ENCODE measurements around the gene DIP2B. TPM values are rescaled to one million over a fixed set of nuclear protein-coding genes. Genes with fewer than 3 reads are reported as not detected.

DIP2B gene
- total RNA-seq, 1 donor from 2014 or later, result 22.6 TPM

GRCh38 chr12:50725011-50725942, 220.5 kb downstream of the DIP2B start:
- peak in 1 of 2 donors; percentile 74 for DNase-seq (ENCODE audit: low read depth in 2 of 2)

GRCh38 chr12:50727466-50727865, 222.7 kb downstream of the DIP2B start:
- DNase-seq (ENCODE audit: low read depth in 2 of 2), result no peak

- DNase-seq (ENCODE audit: low read depth in 2 of 2), result no peak
Observed at GRCh38 chr12:50728417-50728816, 223.6 kb downstream of the DIP2B start.

GRCh38 chr12:50728841-50729240, 224.1 kb downstream of the DIP2B start:
- no peak for DNase-seq (ENCODE audit: low read depth in 2 of 2)

DNA sequence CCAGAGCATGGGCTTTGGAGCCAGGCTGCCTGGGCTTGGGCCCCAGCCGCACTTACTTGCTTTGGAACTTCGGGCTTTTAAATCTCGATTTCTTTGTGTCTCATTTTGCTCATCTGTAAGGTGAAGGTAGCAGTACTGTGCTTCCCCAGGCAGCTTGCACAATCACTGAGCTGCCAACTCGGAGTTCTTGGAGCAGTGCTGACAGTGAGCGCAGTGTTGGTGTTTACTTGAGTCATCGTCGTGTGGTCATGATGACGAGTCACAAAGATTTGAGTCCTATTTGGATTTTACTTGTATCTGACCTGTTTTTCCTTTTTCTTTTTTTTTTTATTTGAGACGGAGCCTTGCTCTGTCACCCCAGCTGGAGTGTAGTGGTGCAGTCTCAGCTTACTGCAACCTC, 227.8 kb downstream of the DIP2B start:
- peak in 1 of 2 donors; percentile 60 for DNase-seq (ENCODE audit: low read depth in 2 of 2)

DNA sequence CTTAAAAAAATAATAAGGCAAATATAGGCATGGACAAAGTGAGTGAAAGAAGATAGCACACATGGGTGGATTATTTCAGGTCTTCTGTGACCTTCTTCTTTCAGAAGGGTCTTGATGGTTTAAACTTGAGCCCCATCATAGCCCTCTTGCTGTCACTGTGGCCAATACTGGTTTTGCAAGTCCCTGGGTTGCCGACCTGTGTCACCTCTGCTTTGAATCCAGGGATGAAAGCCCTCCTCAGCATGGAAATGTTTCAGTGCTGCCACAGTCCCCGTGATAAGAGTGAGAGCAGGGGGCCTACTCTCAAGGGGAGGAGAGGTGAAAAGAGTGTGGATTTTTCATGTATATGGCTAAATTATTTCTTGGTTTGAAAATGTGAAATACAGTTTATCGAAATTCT, 228.9 kb downstream of the DIP2B start:
- no peak for DNase-seq (ENCODE audit: low read depth in 2 of 2)

DNA sequence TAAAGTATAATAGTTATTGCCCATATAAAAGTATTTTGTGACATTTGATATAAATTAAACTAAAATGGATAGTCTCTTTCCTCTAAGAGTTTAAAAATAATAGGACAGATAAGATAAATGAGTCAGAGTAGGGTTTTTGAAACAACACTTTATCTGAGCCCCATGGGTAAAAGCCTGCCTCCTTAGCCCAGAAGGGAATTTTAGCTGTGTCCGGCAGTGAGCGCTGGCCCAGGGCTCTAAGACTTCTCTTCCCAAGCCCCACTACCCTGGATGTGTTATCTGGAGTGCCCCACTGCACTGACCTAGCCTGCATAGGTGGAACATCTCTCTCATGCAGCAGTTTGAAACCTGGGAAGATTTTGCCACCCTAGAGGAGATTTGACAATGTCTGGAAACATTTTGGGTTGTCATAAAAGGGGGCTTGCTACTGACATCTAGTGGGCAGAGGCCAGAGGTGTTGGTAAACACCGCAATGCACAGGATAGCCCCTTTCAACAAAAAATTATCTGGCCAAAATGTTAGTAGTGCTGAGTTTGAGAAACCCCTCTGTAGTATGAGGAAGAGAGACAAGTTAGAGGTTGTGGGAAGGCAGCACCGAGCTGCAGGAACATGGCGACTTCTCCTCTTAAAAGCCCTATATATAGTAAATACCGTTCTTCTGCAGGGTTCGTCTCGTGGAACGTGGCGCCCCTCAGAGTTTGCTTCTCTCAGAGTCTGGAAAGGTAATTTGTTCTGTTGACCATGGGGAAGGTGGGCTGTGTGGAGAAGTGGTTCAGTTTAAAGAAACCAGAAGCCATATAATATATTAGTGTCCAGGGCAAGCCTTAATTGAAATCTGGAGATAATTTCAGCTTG, 229.9 kb downstream of the DIP2B start:
- peak; percentile 49 to 62 for DNase-seq (ENCODE audit: low read depth in 2 of 2)

DNA sequence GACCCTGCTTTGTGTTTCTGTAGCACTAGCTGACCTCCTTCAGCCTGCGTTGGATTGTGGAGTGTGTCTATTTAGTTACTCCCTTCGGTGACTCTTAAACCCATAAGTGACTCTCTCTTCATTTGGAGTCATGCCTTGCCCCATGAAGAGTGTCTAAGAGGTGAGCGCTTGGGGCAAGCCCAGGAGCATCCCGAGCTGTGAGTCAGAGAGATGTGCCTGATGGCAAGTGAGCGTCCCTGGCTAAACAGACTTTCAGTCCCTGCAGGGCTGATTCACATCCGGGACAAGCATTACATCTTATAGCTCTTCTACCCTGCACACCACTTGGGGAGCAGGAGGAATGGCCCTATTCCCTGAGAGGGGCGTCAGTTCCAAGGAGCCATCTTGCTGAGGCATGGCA, 234.8 kb downstream of the DIP2B start:
- no peak for DNase-seq (ENCODE audit: low read depth in 2 of 2)

- DNase-seq (ENCODE audit: low read depth in 2 of 2), result peak in 1 of 2 donors; percentile 48
Observed at GRCh38 chr12:50740307-50740706, 235.5 kb downstream of the DIP2B start.

DNA sequence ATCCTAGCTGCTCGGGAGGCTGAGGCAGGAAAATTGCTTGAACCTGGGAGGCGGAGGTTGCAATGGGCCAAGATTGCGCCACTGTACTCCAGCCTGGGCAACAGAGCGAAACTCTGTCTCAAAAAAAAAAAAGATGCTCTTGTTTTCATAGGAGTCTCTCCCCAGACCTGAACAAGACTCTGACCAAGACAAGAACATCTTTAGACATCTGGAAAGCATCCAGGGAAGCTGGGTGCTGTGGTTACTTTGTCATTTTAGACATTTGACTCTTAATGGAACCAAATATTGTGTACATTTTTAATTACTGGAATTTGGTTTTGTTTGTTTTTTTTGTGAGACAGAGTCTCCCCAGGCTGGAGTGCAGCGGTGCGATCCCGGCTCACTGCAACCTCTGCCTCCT, 238.0 kb downstream of the DIP2B start:
- no peak for DNase-seq (ENCODE audit: low read depth in 2 of 2)

- peak in 1 of 2 donors; percentile 62 for DNase-seq (ENCODE audit: low read depth in 2 of 2)
Observed at GRCh38 chr12:50745861-50746260, 241.1 kb downstream of the DIP2B start.

- DNase-seq (ENCODE audit: low read depth in 2 of 2), result no peak
Observed at GRCh38 chr12:50746431-50746830, 241.6 kb downstream of the DIP2B start.

- no peak for DNase-seq (ENCODE audit: low read depth in 2 of 2)
Observed at GRCh38 chr12:50747817-50748216, 243.0 kb downstream of the DIP2B start.

DNA sequence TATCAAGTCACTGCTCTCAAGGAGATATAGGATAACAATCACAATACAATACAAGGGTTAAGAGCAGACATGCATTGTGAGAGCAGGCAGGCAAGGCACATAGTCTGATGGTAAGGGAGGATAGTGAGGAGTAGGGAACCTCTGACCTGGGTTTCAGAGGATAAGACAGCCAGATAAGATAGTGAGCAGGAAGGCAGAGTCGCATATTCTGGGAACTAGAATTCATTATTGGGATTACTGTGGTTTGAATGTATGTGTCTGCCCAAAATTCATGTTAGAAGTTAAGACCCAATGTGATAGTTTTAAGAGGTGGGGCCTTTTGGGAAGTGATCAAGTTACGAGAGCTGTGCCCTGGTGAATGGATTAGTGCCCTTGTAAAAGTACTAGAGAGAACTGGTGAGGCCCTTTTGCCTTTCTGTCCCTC, 244.7 kb downstream of the DIP2B start:
- no peak for DNase-seq (ENCODE audit: low read depth in 2 of 2)

- no peak for DNase-seq (ENCODE audit: low read depth in 2 of 2)
Observed at GRCh38 chr12:50750366-50750765, 245.6 kb downstream of the DIP2B start.

DNA sequence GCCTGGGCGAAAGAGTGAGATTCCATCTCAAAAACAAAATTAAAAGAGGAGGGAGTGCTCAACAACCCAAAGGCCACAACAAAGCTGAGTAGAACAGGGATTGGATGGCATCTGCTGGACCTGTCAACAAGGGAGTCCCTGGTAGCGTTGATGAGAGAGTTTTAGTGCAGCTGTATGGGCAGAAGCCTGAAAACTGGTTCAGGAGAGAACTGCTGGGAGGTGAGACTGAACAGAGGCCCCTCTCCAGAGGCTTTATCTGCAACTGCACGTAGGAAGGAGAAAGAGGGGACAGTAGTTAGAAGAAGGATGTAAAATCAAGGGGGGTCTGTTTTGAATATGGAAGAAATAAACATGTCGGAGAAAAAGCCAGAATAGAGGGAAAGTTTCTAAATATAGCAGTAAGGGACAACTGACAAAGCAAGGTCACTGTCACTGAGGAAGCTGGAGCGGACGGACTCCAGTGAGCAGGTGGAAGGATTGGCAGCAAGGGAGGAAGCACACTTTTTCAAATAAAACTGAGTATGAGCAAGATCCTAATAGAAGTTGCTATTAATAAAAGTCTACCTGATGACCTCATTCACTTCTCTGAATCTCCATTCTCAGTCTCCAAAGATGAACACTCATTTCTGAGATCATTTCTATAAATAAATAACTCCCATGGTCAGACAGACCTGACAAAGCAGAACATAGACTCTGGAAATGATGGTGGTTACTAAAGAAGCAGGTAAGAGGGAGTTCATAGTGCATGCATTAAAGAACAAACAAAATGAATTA, 247.3 kb downstream of the DIP2B start:
- DNase-seq (ENCODE audit: low read depth in 2 of 2), result peak; percentile 16 to 28

DNA sequence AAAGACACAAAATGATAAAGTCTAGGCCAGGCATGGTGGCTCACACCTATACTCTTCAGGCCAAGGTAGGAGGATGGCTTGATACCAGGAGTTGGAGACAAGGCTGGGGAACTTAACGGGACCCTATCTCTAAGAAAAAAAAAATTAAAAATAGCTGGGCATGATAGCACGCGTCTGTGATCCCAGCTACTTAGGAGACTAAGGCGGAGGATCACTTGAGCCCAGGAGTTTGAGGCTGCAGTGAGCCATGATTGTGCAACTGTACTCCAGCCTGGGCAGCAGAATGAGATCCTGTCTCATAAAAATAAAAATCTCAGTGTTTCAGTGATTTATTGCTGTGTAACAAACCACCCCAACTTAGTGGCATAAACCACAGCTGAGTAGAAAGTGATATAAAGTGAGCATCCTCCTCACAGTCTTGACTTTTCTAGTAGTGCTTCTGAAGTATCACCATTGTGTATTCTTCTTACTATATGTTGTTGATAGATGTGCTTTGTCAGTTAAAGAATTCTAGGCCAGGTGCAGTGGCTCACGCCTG, 248.5 kb downstream of the DIP2B start:
- DNase-seq (ENCODE audit: low read depth in 2 of 2), result no peak

- DNase-seq (ENCODE audit: low read depth in 2 of 2), result peak; percentile 95 to 96
Observed at GRCh38 chr12:50763639-50764285, 259.0 kb downstream of the DIP2B start, which contains the start of gene ATF1. TSS of gene ATF1 (plus strand) at chr12:50764101. CDS start at chr12:50780146, 16,045 bp downstream.

GRCh38 chr12:50764286-50765094, 259.7 kb downstream of the DIP2B start:
- DNase-seq (ENCODE audit: low read depth in 2 of 2), result peak; percentile 51 to 60
